Suprapubic skin (tissue), 4 donors: Measurements from ENCODE around the gene PLA2G2D.

Source experiments
- CTCF ChIP-seq, 2 donors: fragments of 200-600 bp in 1 of 2; fragments of 450-650 bp in 1 of 2; sonication (generic) in 1 of 2; IDR thresholded peaks; one replicate each; pipeline ENCODE4 v1.5.1; 2016 to 2019; ENCODE audit warnings: antibody characterized with exemption in 2 of 2, mild to moderate bottlenecking in 1 of 2, moderate library complexity in 1 of 2
- POLR2A ChIP-seq, 2 donors: fragments of 450-650 bp; IDR thresholded peaks; one replicate each; pipeline ENCODE4 v1.6.1; 2017; ENCODE audit warnings: antibody characterized with exemption in 2 of 2, mild to moderate bottlenecking in 2 of 2, moderate library complexity in 2 of 2
- POLR2AphosphoS5 ChIP-seq, 3 donors: sonication (generic); formaldehyde crosslinking; IDR thresholded peaks; one replicate each; pipeline ENCODE4 v1.6.1; 2017; ENCODE audit warnings: antibody characterized with exemption in 3 of 3

- TF ChIP-seq POLR2AphosphoS5 (IDR thresholded peaks at IDR 0.05) (peak in 1 of 3 donors; percentile 20), CTCF (IDR thresholded peaks at IDR 0.05) (peak; percentile 83 to 95), POLR2A (IDR thresholded peaks at IDR 0.05) (no peak)
These were observed 32.7 kb upstream of the PLA2G2D start for GRCh38 chr1:20151906-20152598.
